Coronary artery (tissue), 2 donors: ENCODE results near the gene DSCAML1.

Experiments
- DNase-seq: peaks from one replicate; pipeline ENCODE4 v3.0.0-alpha.2; 2017; ENCODE audit warnings: low spot score
- H3K27ac ChIP-seq, 2 donors: fragments of 200-600 bp; sonication (generic); one replicate each; pipeline ENCODE4 v1.5.1; 2016 to 2019
- H3K4me3 ChIP-seq: fragments of 200-600 bp; sonication (generic); 2 replicates; pipeline ENCODE4 v1.5.1; 2016; ENCODE audit warnings: mild to moderate bottlenecking, moderate library complexity
- CTCF ChIP-seq: fragments of 200-600 bp; sonication (generic); IDR thresholded peaks from one replicate; pipeline ENCODE4 v1.5.1; 2019; ENCODE audit warnings: antibody characterized with exemption

Gene DSCAML1

GRCh38 chr11:117382746-117383145, 414.3 kb downstream of the DSCAML1 start:
- Histone ChIP-seq H3K4me3 (no peak overlapping the region), H3K27ac (no peak overlapping the region)
- DNase-seq = no peak
- TF ChIP-seq CTCF = no peak

- Histone ChIP-seq H3K27ac (no peak overlapping the region), H3K4me3 (no peak overlapping the region)
- no peak for DNase-seq
- no peak for TF ChIP-seq CTCF
Observed at GRCh38 chr11:117381481-117382387, 415.3 kb downstream of the DSCAML1 start.

GRCh38 chr11:117380676-117381075, 416.3 kb downstream of the DSCAML1 start:
- Histone ChIP-seq H3K4me3 (no peak overlapping the region), H3K27ac (no peak overlapping the region)
- no peak for TF ChIP-seq CTCF
- DNase-seq = no peak

GRCh38 chr11:117378976-117379865, 417.8 kb downstream of the DSCAML1 start:
- no peak overlapping the region for H3K4me3 ChIP-seq
- TF ChIP-seq CTCF = no peak
- no peak for DNase-seq
- H3K27ac ChIP-seq = peak overlapping the region in 1 of 2 donors; percentile 7
